GM19438 (cell line): ENCODE results near the gene GNAI1.

Experiments
- ATAC-seq: cut with Tn5 transposase; IDR thresholded peaks from one replicate; pipeline ENCODE4 v1.9.1; 2021; ENCODE audit warnings: low read depth; ENCODE audit not compliant: unreplicated experiment

Gene GNAI1

GRCh38 chr7:80204919-80205318 is 70.3 kb downstream of the GNAI1 start:
- ATAC-seq = no peak

- ATAC-seq = no peak
These were observed 72.1 kb downstream of the GNAI1 start for GRCh38 chr7:80206763-80207162.

- no peak for ATAC-seq
These were observed 72.9 kb downstream of the GNAI1 start for GRCh38 chr7:80207501-80207900.

- no peak for ATAC-seq
These were observed 74.1 kb downstream of the GNAI1 start for GRCh38 chr7:80208700-80209099.

- no peak for ATAC-seq
These were observed 75.8 kb downstream of the GNAI1 start for GRCh38 chr7:80210400-80210799.

GRCh38 chr7:80213814-80214213 is 79.2 kb downstream of the GNAI1 start:
- ATAC-seq = no peak

GRCh38 chr7:80215734-80216133 is 81.1 kb downstream of the GNAI1 start:
- ATAC-seq = no peak

GRCh38 chr7:80216996-80217842 is 82.6 kb downstream of the GNAI1 start:
- ATAC-seq = no peak

GRCh38 chr7:80218723-80219122 is 84.1 kb downstream of the GNAI1 start:
- ATAC-seq = no peak

- no peak for ATAC-seq
These were observed 85.5 kb downstream of the GNAI1 start for GRCh38 chr7:80220022-80220634.

- no peak for ATAC-seq
These were observed 89.8 kb downstream of the GNAI1 start for GRCh38 chr7:80224415-80224814.

GRCh38 chr7:80225361-80225760 is 90.7 kb downstream of the GNAI1 start:
- no peak for ATAC-seq

GRCh38 chr7:80226629-80227028 is 92.0 kb downstream of the GNAI1 start:
- ATAC-seq = no peak

- ATAC-seq = no peak
These were observed 95.7 kb downstream of the GNAI1 start for GRCh38 chr7:80230327-80230726.

- ATAC-seq = no peak
These were observed 97.1 kb downstream of the GNAI1 start for GRCh38 chr7:80231707-80232106.

- ATAC-seq = no peak
These were observed 98.5 kb downstream of the GNAI1 start for GRCh38 chr7:80232979-80233724.

GRCh38 chr7:80235334-80235733 is 100.7 kb downstream of the GNAI1 start:
- ATAC-seq = no peak

GRCh38 chr7:80236681-80237080 is 102.0 kb downstream of the GNAI1 start:
- ATAC-seq = no peak

GRCh38 chr7:80240265-80241025 is 105.8 kb downstream of the GNAI1 start:
- ATAC-seq = no peak

- no peak for ATAC-seq
These were observed 107.0 kb downstream of the GNAI1 start for GRCh38 chr7:80241671-80242070.

- no peak for ATAC-seq
These were observed 108.8 kb downstream of the GNAI1 start for GRCh38 chr7:80243425-80243824.
